Measurements from ENCODE around the gene DLGAP1. TPM values are rescaled to one million over a fixed set of nuclear protein-coding genes. Genes with fewer than 3 reads are reported as not detected.

Gene DLGAP1
- total RNA-seq, 1 experiment from 2014 or later = 0.07 TPM

GRCh38 chr18:4283746-4284291 lies 171.3 kb downstream of the DLGAP1 start:
- Histone ChIP-seq H3K9me3 (no peaks in the 10 kb centered on the region), H3K27me3 (replicated peaks; ENCODE audit: control insufficient read depth, insufficient read depth, low read length) (no peaks in the 10 kb centered on the region), H3K4me1 (no peaks in the 10 kb centered on the region), H3K36me3 (ENCODE audit: control insufficient read depth, insufficient read depth, low read length) (no peaks in the 10 kb centered on the region), H3K4me3 (ENCODE audit: low read depth, low read length) (no peak overlapping the region)
- DNase-seq = no peak
- BruUV-seq (replicated peaks) = no TSS peak
- CTCF ChIA-PET = no interaction called here
- H3K4me3 Mint-ChIP-seq (ENCODE audit: unreplicated experiment) = no peak overlapping the region
- H3K36me3 Mint-ChIP-seq (ENCODE audit: insufficient read depth, unreplicated experiment) = no peaks in the 10 kb centered on the region
- peaks cover 9% of the 10 kb centered on the region for H3K27me3 Mint-ChIP-seq (ENCODE audit: insufficient read depth, unreplicated experiment)
- no peaks in the 10 kb centered on the region for H3K9me3 Mint-ChIP-seq (ENCODE audit: unreplicated experiment)
- intact Hi-C loops (cut with micrococcal nuclease; ENCODE audit: unreplicated experiment) = no loop called here
- POLR2A ChIA-PET = no interaction called here
- TF ChIP-seq CTCF (IDR thresholded peaks at IDR 0.05; ENCODE audit: insufficient read depth in 1 of 2, low read depth in 1 of 2, low read length in 1 of 2, severe bottlenecking in 1 of 2, unreplicated experiment in 1 of 2) = no peak
- no peak overlapping the region for H3K27ac Mint-ChIP-seq (ENCODE audit: unreplicated experiment)
- H3K4me1 Mint-ChIP-seq (ENCODE audit: low read depth, unreplicated experiment) = no peaks in the 10 kb centered on the region

- no peak for DNase-seq
- no peak overlapping the region for H3K4me3 Mint-ChIP-seq (ENCODE audit: unreplicated experiment)
- Histone ChIP-seq H3K27me3 (replicated peaks; ENCODE audit: control insufficient read depth, insufficient read depth, low read length) (no peaks in the 10 kb centered on the region), H3K9me3 (no peaks in the 10 kb centered on the region), H3K4me3 (ENCODE audit: low read depth, low read length) (no peak overlapping the region), H3K4me1 (no peaks in the 10 kb centered on the region), H3K36me3 (ENCODE audit: control insufficient read depth, insufficient read depth, low read length) (no peaks in the 10 kb centered on the region)
- H3K9me3 Mint-ChIP-seq (ENCODE audit: unreplicated experiment) = no peaks in the 10 kb centered on the region
- BruUV-seq (replicated peaks) = no TSS peak
- H3K27me3 Mint-ChIP-seq (ENCODE audit: insufficient read depth, unreplicated experiment) = peaks cover 6% of the 10 kb centered on the region
- intact Hi-C loops (cut with micrococcal nuclease; ENCODE audit: unreplicated experiment) = no loop called here
- no peaks in the 10 kb centered on the region for H3K4me1 Mint-ChIP-seq (ENCODE audit: low read depth, unreplicated experiment)
- TF ChIP-seq CTCF (IDR thresholded peaks at IDR 0.05; ENCODE audit: insufficient read depth in 1 of 2, low read depth in 1 of 2, low read length in 1 of 2, severe bottlenecking in 1 of 2, unreplicated experiment in 1 of 2) = no peak
- no peak overlapping the region for H3K27ac Mint-ChIP-seq (ENCODE audit: unreplicated experiment)
- ChIA-PET POLR2A (no interaction called here), CTCF (no interaction called here)
- no peaks in the 10 kb centered on the region for H3K36me3 Mint-ChIP-seq (ENCODE audit: insufficient read depth, unreplicated experiment)
These were observed 172.2 kb downstream of the DLGAP1 start for GRCh38 chr18:4282954-4283353.

GRCh38 chr18:4276953-4277585 lies 178.0 kb downstream of the DLGAP1 start:
- ChIA-PET CTCF (no interaction called here), POLR2A (no interaction called here)
- no TSS peak for BruUV-seq (replicated peaks)
- Mint-ChIP-seq H3K36me3 (ENCODE audit: insufficient read depth, unreplicated experiment) (no peaks in the 10 kb centered on the region), H3K4me3 (ENCODE audit: unreplicated experiment) (no peak overlapping the region), H3K27me3 (ENCODE audit: insufficient read depth, unreplicated experiment) (no peaks in the 10 kb centered on the region), H3K27ac (ENCODE audit: unreplicated experiment) (no peak overlapping the region), H3K9me3 (ENCODE audit: unreplicated experiment) (no peaks in the 10 kb centered on the region), H3K4me1 (ENCODE audit: low read depth, unreplicated experiment) (no peaks in the 10 kb centered on the region)
- Histone ChIP-seq H3K9me3 (no peaks in the 10 kb centered on the region), H3K4me1 (no peaks in the 10 kb centered on the region), H3K27me3 (replicated peaks; ENCODE audit: control insufficient read depth, insufficient read depth, low read length) (no peaks in the 10 kb centered on the region), H3K4me3 (ENCODE audit: low read depth, low read length) (no peak overlapping the region), H3K36me3 (ENCODE audit: control insufficient read depth, insufficient read depth, low read length) (no peaks in the 10 kb centered on the region)
- no peak for TF ChIP-seq CTCF (IDR thresholded peaks at IDR 0.05; ENCODE audit: insufficient read depth in 1 of 2, low read depth in 1 of 2, low read length in 1 of 2, severe bottlenecking in 1 of 2, unreplicated experiment in 1 of 2)
- no peak for DNase-seq
- intact Hi-C loops (cut with micrococcal nuclease; ENCODE audit: unreplicated experiment) = no loop called here

Measured in Caco-2 (cell line).